Glutamatergic neuron (in vitro differentiated cells): ENCODE measurements around the gene B4GALT2. TPM values are rescaled to one million over a fixed set of nuclear protein-coding genes. Genes with fewer than 3 reads are reported as not detected.

Experiments used
- DNase-seq: peaks from one replicate; pipeline ENCODE4 v3.0.0; 2022
- H3K27ac Mint-ChIP-seq: one replicate; pipeline ENCODE4 v1.8.0; 2020; ENCODE audit warnings: mild to moderate bottlenecking, mixed read lengths, inconsistent platforms; ENCODE audit not compliant: unreplicated experiment
- H3K27me3 Mint-ChIP-seq: one replicate; pipeline ENCODE4 v1.8.0; 2020; ENCODE audit warnings: mild to moderate bottlenecking, moderate library complexity, mixed read lengths, inconsistent platforms; ENCODE audit not compliant: unreplicated experiment
- H3K36me3 Mint-ChIP-seq: one replicate; pipeline ENCODE4 v1.8.0; 2020; ENCODE audit warnings: mild to moderate bottlenecking, mixed read lengths, inconsistent platforms; ENCODE audit not compliant: unreplicated experiment
- H3K4me1 Mint-ChIP-seq: one replicate; pipeline ENCODE4 v1.8.0; 2020; ENCODE audit warnings: mild to moderate bottlenecking, low read depth, mixed read lengths, inconsistent platforms; ENCODE audit not compliant: unreplicated experiment
- H3K4me3 Mint-ChIP-seq: one replicate; pipeline ENCODE4 v1.8.0; 2020; ENCODE audit warnings: mild to moderate bottlenecking, mixed read lengths, inconsistent platforms; ENCODE audit not compliant: unreplicated experiment
- H3K9me3 Mint-ChIP-seq: one replicate; pipeline ENCODE4 v1.8.0; 2020; ENCODE audit warnings: mild to moderate bottlenecking, moderate library complexity, mixed read lengths, inconsistent platforms; ENCODE audit not compliant: unreplicated experiment
- total RNA-seq: library from RNA; stranded (reverse); fragmentation: NEBNext Ultra II Directional; extraction: Animal tissue kit (Norgen Biotek cat#: 25700); gene quantifications from one replicate; pipeline ENCODE4 v1.2.1, GENCODE V29; 2021; ENCODE audit not compliant: unreplicated experiment
- TF ChIP-seq, protein P1 (sequence below): fragments of 200-600 bp; sonication (generic); IDR thresholded peaks from one replicate; pipeline ENCODE4 v1.5.0; 2021; ENCODE audit not compliant: partially characterized antibody, unreplicated experiment

The B4GALT2 gene
- total RNA-seq, 1 donor from 2014 or later: 45.7 TPM

DNA sequence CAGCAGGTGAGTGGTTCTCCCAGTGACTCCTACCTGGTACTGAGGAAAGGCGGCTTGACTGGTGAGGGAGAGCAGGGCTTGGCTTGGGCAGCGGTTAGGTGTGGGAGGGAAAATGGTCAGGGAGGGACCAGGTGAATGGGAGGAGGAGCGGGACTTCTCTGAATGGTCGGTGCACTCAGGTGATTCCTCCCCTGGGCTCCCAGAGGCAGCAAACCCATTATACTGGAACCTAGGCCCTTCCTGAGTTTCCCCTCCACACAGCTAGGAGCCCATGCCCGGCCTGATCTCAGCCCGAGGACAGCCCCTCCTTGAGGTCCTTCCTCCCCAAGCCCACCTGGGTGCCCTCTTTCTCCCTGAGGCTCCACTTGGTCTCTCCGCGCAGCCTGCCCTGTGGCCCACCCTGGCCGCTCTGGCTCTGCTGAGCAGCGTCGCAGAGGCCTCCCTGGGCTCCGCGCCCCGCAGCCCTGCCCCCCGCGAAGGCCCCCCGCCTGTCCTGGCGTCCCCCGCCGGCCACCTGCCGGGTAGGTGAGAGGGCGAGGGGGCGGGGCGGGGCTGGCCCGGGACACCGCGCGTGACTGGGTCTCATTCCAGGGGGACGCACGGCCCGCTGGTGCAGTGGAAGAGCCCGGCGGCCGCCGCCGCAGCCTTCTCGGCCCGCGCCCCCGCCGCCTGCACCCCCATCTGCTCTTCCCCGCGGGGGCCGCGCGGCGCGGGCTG lies 43.1 kb upstream of the B4GALT2 start:
- H3K4me1 Mint-ChIP-seq: peaks cover 19% of the 10 kb centered on the region
- TF ChIP-seq, protein P1, sequence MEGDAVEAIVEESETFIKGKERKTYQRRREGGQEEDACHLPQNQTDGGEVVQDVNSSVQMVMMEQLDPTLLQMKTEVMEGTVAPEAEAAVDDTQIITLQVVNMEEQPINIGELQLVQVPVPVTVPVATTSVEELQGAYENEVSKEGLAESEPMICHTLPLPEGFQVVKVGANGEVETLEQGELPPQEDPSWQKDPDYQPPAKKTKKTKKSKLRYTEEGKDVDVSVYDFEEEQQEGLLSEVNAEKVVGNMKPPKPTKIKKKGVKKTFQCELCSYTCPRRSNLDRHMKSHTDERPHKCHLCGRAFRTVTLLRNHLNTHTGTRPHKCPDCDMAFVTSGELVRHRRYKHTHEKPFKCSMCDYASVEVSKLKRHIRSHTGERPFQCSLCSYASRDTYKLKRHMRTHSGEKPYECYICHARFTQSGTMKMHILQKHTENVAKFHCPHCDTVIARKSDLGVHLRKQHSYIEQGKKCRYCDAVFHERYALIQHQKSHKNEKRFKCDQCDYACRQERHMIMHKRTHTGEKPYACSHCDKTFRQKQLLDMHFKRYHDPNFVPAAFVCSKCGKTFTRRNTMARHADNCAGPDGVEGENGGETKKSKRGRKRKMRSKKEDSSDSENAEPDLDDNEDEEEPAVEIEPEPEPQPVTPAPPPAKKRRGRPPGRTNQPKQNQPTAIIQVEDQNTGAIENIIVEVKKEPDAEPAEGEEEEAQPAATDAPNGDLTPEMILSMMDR: no peak
- peaks cover 12% of the 10 kb centered on the region for H3K36me3 Mint-ChIP-seq
- peak overlapping the region; percentile 15 for H3K4me3 Mint-ChIP-seq
- H3K27me3 Mint-ChIP-seq: peaks cover 21% of the 10 kb centered on the region
- H3K9me3 Mint-ChIP-seq: peaks cover 8% of the 10 kb centered on the region
- DNase-seq: no peak
- no peak overlapping the region for H3K27ac Mint-ChIP-seq

DNA sequence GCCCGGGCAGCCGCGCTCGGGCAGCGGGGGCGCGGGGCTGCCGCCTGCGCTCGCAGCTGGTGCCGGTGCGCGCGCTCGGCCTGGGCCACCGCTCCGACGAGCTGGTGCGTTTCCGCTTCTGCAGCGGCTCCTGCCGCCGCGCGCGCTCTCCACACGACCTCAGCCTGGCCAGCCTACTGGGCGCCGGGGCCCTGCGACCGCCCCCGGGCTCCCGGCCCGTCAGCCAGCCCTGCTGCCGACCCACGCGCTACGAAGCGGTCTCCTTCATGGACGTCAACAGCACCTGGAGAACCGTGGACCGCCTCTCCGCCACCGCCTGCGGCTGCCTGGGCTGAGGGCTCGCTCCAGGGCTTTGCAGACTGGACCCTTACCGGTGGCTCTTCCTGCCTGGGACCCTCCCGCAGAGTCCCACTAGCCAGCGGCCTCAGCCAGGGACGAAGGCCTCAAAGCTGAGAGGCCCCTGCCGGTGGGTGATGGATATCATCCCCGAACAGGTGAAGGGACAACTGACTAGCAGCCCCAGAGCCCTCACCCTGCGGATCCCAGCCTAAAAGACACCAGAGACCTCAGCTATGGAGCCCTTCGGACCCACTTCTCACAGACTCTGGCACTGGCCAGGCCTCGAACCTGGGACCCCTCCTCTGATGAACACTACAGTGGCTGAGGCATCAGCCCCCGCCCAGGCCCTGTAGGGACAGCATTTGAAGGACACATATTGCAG lies 42.4 kb upstream of the B4GALT2 start:
- Mint-ChIP-seq H3K4me1 (peaks cover 16% of the 10 kb centered on the region), H3K27me3 (peaks cover 21% of the 10 kb centered on the region), H3K9me3 (peaks cover 8% of the 10 kb centered on the region), H3K27ac (no peak overlapping the region), H3K4me3 (peak overlapping the region; percentile 71), H3K36me3 (peaks cover 12% of the 10 kb centered on the region)
- TF ChIP-seq, protein P1: peak; percentile 44
- peak; percentile 51 for DNase-seq

DNA sequence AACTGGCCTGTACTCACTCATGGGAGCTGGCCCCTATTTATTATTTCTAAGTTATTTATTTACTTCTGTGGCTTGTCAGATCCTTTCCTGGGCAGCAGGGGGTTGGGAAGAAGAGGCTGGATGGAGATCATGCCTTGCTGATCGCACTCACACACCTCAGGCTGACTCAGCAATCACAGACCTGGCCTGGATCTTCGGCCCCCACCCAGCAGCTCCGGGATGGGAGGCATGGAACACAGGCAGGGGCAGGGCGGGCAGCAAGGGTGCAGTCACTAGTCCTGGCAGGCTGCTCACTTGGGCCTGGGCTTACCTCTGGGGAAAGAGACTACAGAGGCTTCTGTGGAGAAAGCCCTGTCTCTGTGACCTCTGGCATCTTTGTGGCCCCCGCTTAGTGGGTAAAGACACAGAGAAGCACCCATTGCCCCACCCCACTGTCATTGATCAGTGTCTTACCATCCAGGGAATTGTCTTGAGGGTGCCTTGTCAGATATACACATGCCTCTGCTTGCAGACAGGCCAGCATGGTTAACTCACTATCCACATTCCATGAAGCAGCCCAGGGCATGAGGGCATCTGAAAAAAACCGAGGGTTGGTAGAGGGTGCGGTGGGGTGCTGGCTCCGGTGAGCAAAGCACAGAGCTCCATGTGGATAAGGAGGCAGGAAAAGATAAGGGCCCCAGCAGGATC lies 41.7 kb upstream of the B4GALT2 start:
- TF ChIP-seq, protein P1: no peak
- Mint-ChIP-seq H3K27me3 (peaks cover 24% of the 10 kb centered on the region), H3K36me3 (peaks cover 12% of the 10 kb centered on the region), H3K9me3 (peaks cover 8% of the 10 kb centered on the region), H3K4me3 (peak overlapping the region; percentile 11), H3K4me1 (peaks cover 15% of the 10 kb centered on the region), H3K27ac (no peak overlapping the region)
- DNase-seq: no peak

DNA sequence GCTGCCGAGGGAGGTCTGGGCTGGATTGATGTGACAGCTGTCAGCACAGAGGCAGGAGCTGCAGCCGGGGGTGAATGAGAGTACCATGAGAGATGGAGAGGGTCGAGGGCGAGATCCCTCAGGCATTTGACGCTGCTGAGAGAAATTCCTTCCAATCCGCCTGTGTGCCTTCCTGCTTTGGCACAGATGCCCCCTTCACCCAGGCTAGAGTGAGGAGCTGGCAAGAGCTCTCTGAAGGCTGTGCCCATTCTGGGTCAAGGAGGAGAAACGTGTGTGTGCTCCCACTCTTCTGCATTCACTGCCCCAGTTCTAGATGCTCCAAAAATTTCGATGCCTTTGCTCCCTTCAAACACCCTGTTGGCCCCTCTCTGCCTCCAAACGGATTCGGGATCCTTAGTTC lies 40.6 kb upstream of the B4GALT2 start:
- H3K4me3 Mint-ChIP-seq: no peak overlapping the region
- TF ChIP-seq, protein P1: no peak
- peaks cover 5% of the 10 kb centered on the region for H3K36me3 Mint-ChIP-seq
- H3K4me1 Mint-ChIP-seq: peaks cover 7% of the 10 kb centered on the region
- no peak overlapping the region for H3K27ac Mint-ChIP-seq
- no peak for DNase-seq
- H3K27me3 Mint-ChIP-seq: peaks cover 17% of the 10 kb centered on the region
- H3K9me3 Mint-ChIP-seq: peaks cover 2% of the 10 kb centered on the region
